Hippocampal formation (tissue), 2 donors: ENCODE measurements around the gene ZBTB20.

ENCODE experiments used
- DNase-seq, 2 donors: peaks; one replicate each; lab custom pipeline; 2025; lab: John Stamatoyannopoulos, UW

Gene ZBTB20

DNA sequence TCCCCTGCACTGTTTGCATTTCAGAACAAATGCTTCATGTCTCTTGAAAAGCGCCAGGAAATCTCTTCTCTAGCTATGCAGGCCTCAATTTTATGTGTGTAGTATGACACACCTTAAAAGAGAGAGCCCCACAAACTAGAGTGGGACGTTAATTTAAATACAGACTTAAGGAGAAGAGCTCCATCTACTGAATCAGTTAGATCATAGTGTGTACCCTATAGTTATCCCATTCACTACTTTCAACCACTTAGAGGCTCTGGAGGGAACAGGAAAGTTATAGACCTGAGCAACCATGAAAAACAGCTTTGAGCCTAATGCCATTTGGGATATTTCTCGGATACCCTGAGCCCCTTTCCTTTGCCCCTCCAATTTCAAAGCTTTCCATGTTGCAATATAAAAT lies 699.5 kb downstream of the ZBTB20 start:
- peak in 1 of 2 donors; percentile 70 for DNase-seq

DNA sequence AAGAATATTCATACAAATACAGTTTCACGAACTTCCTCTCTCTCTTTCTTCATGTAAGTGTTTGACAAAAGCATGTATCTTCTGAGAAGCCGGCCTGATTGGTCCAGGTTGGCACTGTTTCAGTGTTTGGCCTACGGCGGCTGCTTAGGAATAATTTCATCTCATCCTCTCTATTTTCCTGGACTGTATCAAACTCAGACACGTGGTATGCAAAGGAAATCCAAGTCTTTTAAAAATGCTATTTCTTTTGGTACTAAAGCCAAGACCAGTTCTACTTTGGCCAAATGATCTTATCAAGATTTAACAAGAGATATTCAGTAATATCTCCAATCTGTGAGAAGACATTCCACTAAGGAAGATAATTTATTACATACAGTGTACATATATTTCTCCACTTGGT lies 700.5 kb downstream of the ZBTB20 start:
- peak in 1 of 2 donors; percentile 24 for DNase-seq

DNA sequence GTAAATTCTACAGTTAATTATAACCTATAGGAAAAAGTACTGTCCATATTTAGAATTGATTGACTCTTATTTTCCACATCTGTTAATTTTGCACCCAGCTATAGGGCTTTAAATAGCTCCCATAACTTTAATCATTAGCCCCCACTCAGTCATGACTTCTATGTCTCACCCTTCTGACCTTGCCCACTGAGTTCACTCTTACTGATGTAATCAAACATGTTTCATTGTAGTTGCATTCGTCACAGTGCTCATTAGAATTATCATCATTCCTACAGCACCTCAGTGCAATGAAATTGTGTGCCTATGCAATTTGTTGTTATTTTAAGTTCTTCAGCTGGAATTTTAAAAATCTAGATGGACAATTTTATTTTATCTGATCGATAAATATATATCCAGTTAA lies 701.9 kb downstream of the ZBTB20 start:
- DNase-seq = no peak

DNA sequence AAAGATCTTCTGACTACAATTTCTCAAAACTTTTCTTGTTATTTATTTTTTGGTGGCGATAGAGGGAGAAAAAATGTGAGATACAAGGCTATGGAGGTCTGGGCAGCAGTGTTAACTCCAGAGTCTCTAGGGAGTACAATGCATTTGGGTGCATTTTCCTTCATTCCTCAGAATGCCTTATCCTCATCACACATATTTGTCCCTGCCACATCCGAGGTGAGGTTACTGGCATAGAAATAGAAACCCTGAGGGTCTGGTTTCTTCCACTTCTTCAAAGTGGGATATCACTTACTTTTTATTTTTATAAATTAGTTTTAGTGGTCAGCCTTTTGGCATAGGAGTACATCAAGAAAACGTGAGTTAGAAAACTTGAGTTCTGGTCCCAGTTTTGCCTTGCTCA lies 702.9 kb downstream of the ZBTB20 start:
- DNase-seq = no peak

DNA sequence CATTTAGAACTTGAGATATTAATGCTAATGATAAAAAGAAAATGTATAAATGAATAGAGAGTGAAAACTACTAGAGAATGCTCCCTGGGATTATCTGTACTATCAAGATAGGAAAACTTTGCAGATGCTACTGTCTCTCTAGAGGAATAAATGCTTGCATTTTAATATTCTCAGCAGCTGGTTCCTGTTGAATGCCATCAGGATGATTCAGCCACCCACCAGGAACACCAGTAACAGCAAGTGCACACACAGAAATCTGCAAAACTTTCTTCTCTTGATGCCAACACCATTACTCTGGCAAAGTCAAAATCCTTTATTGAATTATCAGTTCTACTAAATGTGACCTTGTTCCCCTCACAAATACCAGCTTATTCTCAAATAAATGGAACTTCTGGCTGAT lies 704.8 kb downstream of the ZBTB20 start:
- no peak for DNase-seq

DNA sequence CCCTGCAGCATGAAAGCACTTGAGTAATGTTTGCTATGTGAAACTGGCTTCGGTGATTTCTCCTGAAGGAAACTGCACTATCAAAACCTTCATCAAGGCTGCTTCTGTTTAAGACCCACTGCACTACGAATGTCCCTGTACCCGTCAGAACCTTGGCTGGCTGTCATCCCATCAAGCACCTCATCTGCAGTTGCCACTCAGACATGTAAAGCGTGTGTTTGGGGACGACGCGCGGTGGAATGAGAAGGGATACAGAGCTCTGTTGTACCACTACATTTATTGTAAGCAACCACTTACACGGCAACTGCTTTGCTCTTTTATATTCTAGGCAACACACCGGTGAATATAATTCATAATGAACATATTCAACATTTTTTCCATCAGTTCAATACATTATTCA lies 705.7 kb downstream of the ZBTB20 start:
- peak in 1 of 2 donors; percentile 24 for DNase-seq

DNA sequence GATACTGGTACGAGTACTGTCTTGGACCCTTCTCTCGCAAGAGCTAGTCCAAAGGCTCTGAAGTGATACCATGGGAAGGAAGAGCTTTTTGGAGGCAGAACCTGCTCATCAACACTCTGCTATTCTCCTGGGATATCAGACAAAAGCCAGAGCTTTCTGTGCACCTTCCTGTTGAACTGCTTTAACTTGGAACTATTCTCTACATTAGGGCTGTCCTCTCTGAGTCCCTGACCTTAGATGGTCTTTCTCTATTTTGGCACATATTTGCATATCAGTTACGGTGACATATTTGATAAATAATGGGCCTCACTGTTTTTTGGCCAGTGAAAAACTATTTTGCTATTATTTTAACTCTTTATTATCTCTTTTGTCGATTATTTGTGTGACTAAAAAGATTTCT lies 706.4 kb downstream of the ZBTB20 start:
- no peak for DNase-seq

DNA sequence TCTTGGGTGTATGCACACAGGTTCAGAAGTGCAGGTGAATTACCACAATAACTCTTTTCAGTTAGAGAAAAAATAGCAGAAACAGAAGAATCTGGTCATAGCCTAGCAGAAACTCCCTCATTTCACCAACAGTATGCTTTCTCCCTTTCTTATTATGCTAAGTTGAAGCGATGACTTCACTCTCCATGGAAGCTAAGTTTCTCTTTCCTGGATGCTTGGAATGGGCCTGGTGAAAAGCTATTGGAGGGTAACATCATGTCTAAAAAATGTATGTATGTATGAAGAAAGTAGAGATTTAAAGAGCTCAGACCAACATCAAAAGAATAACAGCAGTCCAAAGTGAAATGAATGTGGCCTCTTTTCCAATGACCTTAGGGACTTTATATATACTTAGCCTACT lies 707.8 kb downstream of the ZBTB20 start:
- no peak for DNase-seq

DNA sequence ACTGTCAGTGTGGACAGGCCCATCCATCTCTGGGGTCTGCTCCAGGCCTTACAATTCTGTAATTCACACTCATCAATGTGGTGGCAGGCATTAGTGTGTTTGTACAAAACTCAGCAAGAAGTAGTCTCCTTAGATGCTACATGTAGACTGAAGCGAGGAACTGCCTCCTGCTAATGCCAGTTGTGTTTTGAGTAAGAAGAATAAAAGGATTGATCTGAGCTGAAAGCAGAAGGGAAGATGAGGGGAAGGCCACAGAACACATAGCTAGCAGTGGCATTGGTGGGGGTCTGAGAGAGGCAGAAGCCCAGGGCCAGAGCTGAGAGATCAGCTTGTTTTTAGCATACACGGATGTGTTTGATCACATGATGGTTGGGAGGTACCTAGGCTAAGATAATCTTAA lies 709.2 kb downstream of the ZBTB20 start:
- no peak for DNase-seq

DNA sequence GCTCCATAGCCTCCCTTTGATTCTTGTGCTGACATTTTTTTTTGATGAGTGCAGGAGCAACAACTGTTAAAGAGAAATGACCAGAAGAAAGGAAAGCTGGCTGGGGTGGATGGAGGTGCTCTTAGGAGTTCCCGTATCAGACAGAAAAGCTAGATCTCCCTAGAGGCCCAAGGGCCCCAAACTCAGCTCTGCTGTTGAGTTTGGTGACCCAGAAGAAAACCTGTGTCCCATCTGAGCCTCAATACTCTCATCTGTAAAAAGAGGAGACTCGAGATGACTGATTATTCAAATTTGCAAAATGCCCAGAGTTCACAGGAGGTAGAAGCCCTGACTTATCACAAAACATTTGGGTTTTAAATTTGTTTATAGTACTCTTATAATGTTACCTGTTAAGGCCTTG lies 710.9 kb downstream of the ZBTB20 start:
- no peak for DNase-seq

DNA sequence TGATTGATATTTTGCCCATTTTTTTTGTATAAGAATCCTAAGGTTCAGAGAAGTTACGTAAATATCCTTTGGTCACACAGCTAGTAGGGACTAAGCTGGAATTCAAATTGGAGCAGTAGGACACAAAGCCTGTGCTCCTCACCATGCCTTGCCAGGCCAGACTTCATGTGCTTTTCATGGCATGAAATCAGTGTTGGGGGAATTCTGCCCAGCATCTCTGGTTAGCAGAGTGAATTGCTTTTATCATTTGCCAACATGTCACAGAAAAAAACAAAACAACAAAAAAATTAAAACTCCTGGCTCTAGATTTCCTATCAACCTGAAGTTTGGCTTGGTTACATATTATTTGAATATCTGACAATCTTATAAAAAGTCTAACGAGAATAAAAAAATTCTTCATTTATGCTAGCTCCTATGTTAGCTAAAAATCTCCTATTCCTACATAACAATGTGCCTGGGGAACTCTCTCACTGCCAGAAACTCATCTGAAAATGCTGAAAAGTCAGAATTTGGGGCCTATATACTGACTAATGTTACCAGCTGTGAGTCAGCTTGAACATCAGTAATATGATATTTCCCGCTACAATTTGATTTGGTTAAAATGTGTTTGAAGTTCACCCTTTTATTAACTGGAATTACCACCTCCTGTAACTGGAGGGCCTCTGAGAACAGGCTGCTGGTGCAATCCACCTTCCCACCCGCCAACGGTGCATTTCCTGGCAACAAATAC lies 711.5 kb downstream of the ZBTB20 start:
- no peak for DNase-seq

DNA sequence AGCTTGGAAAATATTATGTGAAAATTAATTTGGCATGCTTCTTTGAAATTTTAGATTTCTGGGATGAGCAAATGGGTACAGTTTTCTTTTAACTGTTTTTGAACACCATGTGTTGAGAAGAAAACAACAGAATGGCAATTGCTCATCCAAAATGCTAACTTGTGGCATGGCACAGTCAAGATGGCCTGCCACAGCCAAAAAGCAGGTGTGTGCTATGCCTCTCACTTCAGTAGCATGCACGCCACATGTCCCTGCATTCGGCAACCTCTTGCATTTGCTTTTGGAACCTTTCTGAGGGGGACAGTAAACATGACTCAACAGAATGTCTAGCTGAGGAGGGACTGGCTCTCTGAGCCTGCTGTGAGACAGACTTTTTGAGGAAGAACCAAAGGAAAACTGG lies 714.8 kb downstream of the ZBTB20 start:
- no peak for DNase-seq

DNA sequence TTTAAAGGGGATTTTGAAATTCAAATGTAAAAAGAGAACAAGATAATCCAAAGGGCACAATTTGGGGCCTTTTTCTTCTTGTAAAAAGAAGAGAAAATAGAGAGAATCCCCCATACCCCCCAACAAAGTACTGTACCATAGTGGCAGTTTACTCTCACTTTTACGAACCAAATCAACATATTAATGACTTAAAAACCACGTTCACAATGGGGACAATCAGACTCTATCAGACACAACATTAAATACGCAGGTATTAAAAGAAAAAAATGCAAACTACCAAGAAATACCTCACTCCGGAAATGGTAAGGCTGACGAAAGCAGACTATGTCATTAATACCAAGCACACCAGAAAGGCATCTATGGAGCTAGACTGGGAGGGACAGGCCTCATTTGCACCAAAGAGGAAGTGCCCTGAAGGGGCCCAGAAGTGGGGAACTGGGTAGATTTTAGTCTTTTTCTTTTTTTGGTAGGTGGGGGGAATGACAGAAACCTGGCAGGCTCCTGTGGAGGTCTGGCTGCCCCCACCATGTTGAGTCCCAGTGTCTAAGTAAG lies 719.0 kb downstream of the ZBTB20 start:
- no peak for DNase-seq

DNA sequence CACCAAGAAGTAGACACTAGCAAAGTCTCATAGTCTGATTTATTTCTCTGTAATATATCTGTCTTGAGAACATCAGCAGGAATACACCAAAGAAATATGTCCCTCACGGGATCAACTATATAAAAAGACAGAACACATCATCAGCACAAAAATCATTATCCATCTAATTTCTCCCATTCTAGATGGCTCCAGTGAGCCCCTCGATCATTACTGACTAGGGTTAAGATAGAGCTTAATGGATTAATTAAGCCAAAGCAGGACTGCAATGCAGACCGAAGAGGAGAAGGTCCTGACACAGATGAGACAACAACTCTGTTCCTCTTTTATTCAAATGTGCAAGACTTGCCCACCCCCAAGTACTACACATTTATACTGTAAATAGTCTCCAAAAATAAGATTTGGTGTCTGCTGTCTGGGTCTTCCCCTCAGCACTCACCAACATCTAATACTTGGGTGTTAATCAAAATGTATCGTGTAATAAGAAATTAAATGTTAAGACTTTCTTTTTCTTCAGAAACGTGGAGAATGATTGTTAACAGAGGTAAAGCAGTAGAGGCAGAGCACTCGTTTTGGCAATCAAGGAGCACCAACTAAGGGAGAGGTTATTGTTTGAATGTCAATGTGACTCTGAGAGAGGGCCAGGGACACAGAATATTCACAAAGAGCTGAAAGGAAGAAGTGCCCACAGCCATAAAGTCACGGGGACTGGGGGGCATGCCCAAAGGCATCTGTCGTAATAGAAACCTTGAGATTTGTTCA lies 719.6 kb downstream of the ZBTB20 start:
- DNase-seq = no peak

DNA sequence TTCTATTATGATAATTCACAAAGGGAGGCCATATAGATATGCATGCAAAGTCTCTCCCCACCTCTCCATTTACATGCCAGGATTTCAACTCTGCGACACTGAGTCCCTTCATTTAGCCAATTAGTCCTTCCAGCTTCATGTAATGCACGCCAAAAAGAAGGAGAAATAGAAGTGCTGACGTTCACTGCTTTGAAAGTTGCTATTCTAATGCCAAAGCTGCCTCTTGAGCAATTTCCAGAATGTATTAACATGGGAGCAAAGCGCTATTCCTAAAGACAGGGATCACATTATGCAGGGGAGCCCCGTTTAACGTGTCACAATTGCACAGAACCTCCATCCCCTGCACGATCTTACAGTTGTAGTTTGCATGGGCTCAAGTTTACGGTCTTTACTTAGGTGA lies 722.8 kb downstream of the ZBTB20 start:
- DNase-seq = peak in 1 of 2 donors; percentile 59

DNA sequence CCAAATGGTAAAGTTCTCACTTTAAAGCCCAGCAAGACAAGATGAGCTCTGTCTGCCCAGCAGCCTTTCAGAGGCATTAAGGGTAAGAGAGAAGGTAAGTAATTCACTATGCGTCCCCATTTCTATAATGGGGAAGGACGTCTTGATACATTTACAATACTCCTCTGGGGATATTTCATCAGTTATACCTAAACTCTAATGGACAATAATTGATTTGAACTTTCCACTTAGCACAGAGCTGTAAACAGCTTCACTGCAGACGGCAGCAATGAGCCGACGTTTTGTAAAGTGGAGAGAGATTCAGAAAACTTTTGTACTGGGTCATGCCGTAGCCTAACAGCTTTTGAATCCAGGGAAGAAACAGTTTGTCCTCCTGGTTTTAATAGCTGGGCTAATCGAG lies 725.9 kb downstream of the ZBTB20 start:
- no peak for DNase-seq

DNA sequence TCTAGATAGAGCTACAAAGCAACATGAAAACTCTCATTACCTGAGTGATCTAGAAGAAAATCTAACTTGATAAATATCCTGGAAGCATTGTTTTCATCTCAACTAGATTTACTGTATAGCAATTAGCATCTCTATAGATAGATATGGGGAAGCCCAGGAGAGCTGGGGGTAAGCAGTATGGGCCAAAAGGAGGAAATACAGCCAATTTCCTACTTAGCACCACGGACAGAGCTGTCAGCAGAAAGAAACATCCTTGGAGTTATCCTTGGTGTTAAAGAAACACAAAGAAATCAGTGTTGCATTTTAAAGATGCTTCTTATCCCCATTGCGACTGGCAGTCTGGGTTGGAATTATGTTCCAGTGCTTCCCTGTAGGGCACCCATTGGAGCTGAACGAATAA lies 727.0 kb downstream of the ZBTB20 start:
- DNase-seq = no peak

DNA sequence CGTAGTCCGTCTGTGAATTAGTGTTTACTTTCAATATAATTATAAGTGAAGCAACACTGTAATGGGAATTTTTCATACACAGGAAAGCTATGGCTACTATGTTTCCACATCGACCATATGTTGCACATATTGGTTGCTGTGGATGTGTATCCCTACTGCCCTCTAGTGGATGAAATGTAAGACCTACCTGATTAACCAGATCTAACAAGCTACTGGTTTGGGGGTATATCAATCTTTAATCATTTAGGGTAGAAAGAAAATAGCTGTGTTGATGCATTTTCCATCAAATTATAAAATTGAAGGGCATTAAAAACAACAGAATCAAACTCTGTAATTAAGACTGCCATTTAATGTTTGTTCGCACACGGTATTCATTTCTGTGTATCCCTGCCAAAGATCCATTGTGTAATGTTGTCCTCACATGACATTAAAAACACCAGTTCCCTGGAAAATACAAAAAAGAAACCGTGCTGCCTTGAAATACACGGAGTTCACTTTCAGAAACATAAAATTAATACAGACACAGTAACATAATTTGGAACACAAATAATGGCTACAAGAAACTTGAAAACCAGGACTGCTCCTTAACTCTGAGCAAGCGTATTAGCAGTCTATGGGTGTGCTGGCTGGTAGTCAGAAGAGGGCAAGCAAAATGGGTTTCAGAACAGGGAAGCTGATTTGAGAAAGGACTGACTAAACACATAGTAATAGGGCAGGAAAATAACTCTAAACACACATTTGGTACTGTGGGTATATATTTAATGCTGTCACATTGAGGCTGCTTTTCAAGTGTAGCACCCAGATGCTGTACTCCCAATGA lies 728.2 kb downstream of the ZBTB20 start:
- peak in 1 of 2 donors; percentile 85 for DNase-seq

DNA sequence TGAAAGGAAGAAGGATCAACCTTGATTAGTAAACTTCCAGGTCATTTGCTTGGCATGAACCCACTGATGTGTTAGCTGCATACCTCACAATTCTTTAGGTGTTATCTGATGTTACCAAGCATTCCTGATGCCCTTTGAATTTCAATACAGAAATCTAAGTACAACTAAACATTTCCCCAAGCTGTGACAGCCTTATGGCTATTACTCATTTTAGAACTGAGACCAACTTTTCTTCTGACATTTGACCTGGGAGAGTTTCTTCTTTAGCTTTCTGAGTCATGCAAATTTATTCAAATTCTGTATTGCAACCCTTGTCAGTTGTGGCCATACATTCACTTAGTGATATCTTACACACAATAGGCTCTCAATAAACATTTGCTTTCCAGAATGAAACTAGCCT lies 729.0 kb downstream of the ZBTB20 start:
- DNase-seq = no peak

DNA sequence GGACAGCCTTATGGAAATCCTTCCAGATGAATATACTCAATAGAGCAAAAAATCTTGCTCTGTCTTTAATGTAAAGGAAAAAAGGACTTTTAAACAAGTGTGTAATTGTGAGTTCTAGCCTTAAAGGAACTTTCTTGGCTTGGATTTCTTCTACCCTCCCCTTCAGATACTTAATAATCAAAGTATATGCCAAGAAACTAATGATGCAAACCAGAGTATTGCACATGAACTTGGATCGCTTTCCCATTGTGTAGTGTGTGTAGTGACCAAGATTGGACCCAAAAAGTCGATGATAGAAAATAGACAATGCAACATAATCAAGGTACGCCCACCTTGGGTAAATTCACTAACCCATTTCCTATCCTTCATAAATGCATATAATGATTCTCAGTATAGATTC lies 729.4 kb downstream of the ZBTB20 start:
- no peak for DNase-seq

DNA sequence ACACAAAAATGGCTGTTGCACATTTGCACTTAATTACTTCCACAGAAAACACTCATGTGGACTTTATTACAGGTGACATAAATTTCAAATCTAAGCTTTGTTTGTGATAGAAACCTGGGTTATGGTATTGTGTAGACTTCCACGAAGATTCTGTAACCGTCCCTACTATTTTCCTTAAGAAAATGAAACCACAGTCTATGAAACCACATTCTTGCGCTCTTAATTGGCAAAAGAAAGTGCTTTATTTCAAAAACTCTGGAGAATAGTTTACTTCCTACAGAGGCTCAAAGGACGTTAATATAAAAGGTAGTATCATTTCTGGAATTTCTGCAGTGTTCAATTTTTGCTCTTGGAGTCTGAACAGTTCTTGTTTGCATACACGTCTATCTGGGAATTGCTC lies 729.8 kb downstream of the ZBTB20 start:
- no peak for DNase-seq
